Endodermal cell (in vitro differentiated cells): ENCODE measurements around the gene SBK1. TPM values are rescaled to one million over a fixed set of nuclear protein-coding genes. Genes with fewer than 3 reads are reported as not detected.

Experiments used
- DNase-seq: peaks from one replicate; pipeline ENCODE4 v3.0.0-alpha.2; 2017
- H3K27ac ChIP-seq: 2 replicates; pipeline ENCODE4 v1.5.1; 2013; ENCODE audit warnings: mild to moderate bottlenecking, low read depth, low read length, moderate library complexity
- H3K27me3 ChIP-seq: 2 replicates; pipeline ENCODE4 v1.6.1; 2013; ENCODE audit warnings: mild to moderate bottlenecking, low read length, moderate library complexity; ENCODE audit not compliant: insufficient read depth, control insufficient read depth, poor library complexity, severe bottlenecking
- H3K36me3 ChIP-seq: 2 replicates; pipeline ENCODE4 v1.7.0; 2013; ENCODE audit warnings: mild to moderate bottlenecking, low read length, moderate library complexity; ENCODE audit not compliant: control insufficient read depth, insufficient read depth
- H3K4me1 ChIP-seq: one replicate; pipeline ENCODE4 v1.7.0; 2013; ENCODE audit warnings: low read length; ENCODE audit not compliant: control insufficient read depth, insufficient read depth
- H3K4me3 ChIP-seq: 2 replicates; pipeline ENCODE4 v1.5.1; 2013; ENCODE audit warnings: mild to moderate bottlenecking, low read length, moderate library complexity
- H3K9ac ChIP-seq: 2 replicates; pipeline ENCODE4 v1.6.1; 2013; ENCODE audit warnings: mild to moderate bottlenecking, low read length, moderate library complexity; ENCODE audit not compliant: poor library complexity, severe bottlenecking; ENCODE audit errors: extremely low read depth
- H3K9me3 ChIP-seq: 2 replicates; pipeline ENCODE4 v1.6.1; 2013; ENCODE audit warnings: mild to moderate bottlenecking, low read length, moderate library complexity; ENCODE audit not compliant: control insufficient read depth
- H3K27ac Mint-ChIP-seq: 2 replicates; pipeline ENCODE4 v1.8.0; 2020; ENCODE audit warnings: mixed read lengths
- H3K27me3 Mint-ChIP-seq: 2 replicates; pipeline ENCODE4 v1.8.0; 2021; ENCODE audit warnings: mild to moderate bottlenecking, mixed read lengths; ENCODE audit not compliant: insufficient read depth
- H3K36me3 Mint-ChIP-seq: 2 replicates; pipeline ENCODE4 v1.8.0; 2020; ENCODE audit warnings: low read depth, mixed read lengths
- H3K4me1 Mint-ChIP-seq: 2 replicates; pipeline ENCODE4 v1.8.0; 2020; ENCODE audit warnings: mixed read lengths
- H3K4me3 Mint-ChIP-seq: 2 replicates; pipeline ENCODE4 v1.8.0; 2020; ENCODE audit warnings: mild to moderate bottlenecking, moderate library complexity, mixed read lengths
- H3K9me3 Mint-ChIP-seq: 2 replicates; pipeline ENCODE4 v1.8.0; 2020; ENCODE audit warnings: mild to moderate bottlenecking, mixed read lengths
- WGBS, 2 experiments: methylation state at CpG; one replicate each; pipeline versions ENCODE4 v1.1.5 to v1.1.7; 2013; ENCODE audit warnings: missing lambda C conversion rate in 2 of 2, mixed read lengths in 1 of 2; ENCODE audit not compliant: insufficient coverage in 1 of 2, insufficient read length in 1 of 2; 5-methylcytosine and 5-hydroxymethylcytosine counted together
- total RNA-seq, 2 donors: library from RNA; stranded (reverse); fragmentation: NEBNext Ultra II Directional in 1 of 2; extraction: Animal tissue kit (Norgen Biotek cat#: 25700) in 1 of 2; gene quantifications; 2 replicates in 1 of 2; 3 replicates in 1 of 2; pipeline ENCODE4 v1.2.1, GENCODE V29; 2021
- TF ChIP-seq, protein P1 (sequence below): fragments of 200-600 bp; sonication (generic); conservative IDR thresholded peaks from 2 replicates; pipeline ENCODE4 v1.5.0; 2021; ENCODE audit warnings: antibody characterized with exemption, mild to moderate bottlenecking

SBK1 gene
- total RNA-seq, 2 donors from 2014 or later = 55.9 to 62.5 TPM

DNA sequence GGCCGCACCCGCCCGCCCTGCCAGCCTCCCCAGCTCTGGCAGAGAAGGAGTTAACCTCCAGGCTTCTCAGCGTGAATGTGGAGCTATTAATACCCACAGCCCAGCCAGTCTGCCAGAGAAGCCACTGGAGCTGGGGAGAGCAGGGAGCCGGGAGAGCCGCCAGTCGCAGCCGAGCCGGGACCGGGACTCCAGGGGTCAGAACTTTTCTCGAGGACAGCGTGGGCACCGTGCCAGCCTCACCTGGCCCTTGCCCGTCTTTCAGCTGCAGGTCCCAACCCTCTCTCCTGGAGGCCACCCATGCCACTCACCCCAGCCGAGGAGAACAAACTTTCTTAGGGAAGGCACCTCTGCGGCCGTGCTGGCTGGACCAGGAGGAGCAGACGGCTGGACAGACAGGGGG is 33.8 kb upstream of the SBK1 start:
- H3K27ac Mint-ChIP-seq = no peak overlapping the region
- peaks cover 40% of the 10 kb centered on the region for H3K27me3 ChIP-seq
- no peak overlapping the region for H3K4me3 ChIP-seq
- no peaks in the 10 kb centered on the region for H3K36me3 ChIP-seq
- peaks cover 7% of the 10 kb centered on the region for H3K9me3 ChIP-seq
- WGBS, 2 experiments = 44 to 56% methylated on average over 5 to 18 of the region's 18 CpGs
- peak; percentile 73 for DNase-seq
- H3K9ac ChIP-seq = no peak overlapping the region
- TF ChIP-seq, protein P1, sequence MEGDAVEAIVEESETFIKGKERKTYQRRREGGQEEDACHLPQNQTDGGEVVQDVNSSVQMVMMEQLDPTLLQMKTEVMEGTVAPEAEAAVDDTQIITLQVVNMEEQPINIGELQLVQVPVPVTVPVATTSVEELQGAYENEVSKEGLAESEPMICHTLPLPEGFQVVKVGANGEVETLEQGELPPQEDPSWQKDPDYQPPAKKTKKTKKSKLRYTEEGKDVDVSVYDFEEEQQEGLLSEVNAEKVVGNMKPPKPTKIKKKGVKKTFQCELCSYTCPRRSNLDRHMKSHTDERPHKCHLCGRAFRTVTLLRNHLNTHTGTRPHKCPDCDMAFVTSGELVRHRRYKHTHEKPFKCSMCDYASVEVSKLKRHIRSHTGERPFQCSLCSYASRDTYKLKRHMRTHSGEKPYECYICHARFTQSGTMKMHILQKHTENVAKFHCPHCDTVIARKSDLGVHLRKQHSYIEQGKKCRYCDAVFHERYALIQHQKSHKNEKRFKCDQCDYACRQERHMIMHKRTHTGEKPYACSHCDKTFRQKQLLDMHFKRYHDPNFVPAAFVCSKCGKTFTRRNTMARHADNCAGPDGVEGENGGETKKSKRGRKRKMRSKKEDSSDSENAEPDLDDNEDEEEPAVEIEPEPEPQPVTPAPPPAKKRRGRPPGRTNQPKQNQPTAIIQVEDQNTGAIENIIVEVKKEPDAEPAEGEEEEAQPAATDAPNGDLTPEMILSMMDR = no peak
- no peak overlapping the region for H3K4me3 Mint-ChIP-seq
- H3K4me1 ChIP-seq = peaks cover 11% of the 10 kb centered on the region
- no peaks in the 10 kb centered on the region for H3K36me3 Mint-ChIP-seq
- H3K4me1 Mint-ChIP-seq = peaks cover 22% of the 10 kb centered on the region
- H3K9me3 Mint-ChIP-seq = no peaks in the 10 kb centered on the region
- H3K27me3 Mint-ChIP-seq = peaks cover 46% of the 10 kb centered on the region
- no peak overlapping the region for H3K27ac ChIP-seq

DNA sequence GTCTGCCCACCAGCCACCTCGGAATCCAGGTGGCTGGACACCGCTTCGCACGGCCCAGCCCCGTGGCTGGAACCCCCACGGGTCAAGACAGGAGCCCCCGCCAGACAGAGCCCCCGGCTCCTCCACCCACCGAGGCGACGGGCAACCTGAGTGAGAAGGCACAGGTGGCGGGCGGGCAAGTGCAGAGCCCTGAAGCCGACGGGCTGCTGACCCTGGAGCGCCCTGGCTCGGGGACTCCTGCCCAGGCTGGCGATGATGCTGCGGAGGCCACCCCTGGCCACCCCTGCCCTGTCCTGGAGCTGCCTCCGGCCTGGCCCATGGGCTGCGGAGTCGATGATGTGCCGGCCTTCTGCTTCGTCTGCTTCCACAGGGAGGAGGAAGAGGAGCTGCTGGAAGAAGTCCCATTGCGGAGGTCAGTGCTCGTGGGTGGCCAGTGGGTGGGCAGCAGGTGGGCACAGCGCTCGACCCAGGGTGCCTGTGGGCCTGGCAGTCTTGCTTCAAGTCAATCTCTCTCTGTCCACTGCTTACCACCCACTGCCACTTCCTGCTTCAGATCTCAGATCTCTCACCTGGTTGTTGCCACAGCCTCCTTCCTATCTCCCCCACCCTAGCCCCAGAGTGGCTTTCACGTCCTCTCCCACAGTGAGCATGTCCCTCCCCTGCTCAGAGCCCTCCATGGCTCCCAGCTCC is 33.1 kb upstream of the SBK1 start:
- no peaks in the 10 kb centered on the region for H3K9me3 Mint-ChIP-seq
- Histone ChIP-seq H3K4me1 (peaks cover 11% of the 10 kb centered on the region), H3K27me3 (peaks cover 47% of the 10 kb centered on the region), H3K9me3 (peaks cover 7% of the 10 kb centered on the region), H3K9ac (no peak overlapping the region), H3K4me3 (no peak overlapping the region), H3K27ac (no peak overlapping the region), H3K36me3 (no peaks in the 10 kb centered on the region)
- H3K36me3 Mint-ChIP-seq = no peaks in the 10 kb centered on the region
- H3K4me1 Mint-ChIP-seq = peaks cover 23% of the 10 kb centered on the region
- H3K4me3 Mint-ChIP-seq = peak overlapping the region; percentile 28
- TF ChIP-seq, protein P1 = no peak
- 84 to 85% methylated on average over 18 to 29 of the region's 29 CpGs for WGBS, 2 experiments
- H3K27me3 Mint-ChIP-seq = peaks cover 53% of the 10 kb centered on the region
- peak overlapping the region; percentile 84 for H3K27ac Mint-ChIP-seq
- DNase-seq = no peak

DNA sequence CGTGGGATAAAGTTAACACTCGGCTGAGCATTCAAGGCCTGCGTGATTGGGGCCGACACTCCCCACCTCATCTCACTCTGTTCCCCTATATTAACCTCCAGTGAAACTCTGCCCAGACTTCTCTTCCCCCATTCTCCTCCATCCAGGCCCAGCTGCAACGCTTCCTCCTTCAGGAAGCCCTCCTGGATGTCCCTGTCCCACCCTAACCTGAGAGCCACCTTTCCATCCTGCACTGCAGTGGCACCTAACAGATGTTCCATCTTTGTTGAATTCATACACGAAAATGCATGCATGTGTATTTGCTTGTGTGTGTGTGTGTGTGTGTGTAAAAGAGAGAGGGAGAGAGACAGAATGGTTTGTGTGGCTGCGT is 32.6 kb upstream of the SBK1 start:
- no peak overlapping the region for H3K27ac ChIP-seq
- H3K4me3 Mint-ChIP-seq = peak overlapping the region; percentile 28
- H3K27ac Mint-ChIP-seq = peak overlapping the region; percentile 84

More for the DNA sequence above, 32.6 kb upstream of the SBK1 start:
- Histone ChIP-seq H3K9ac (no peak overlapping the region), H3K9me3 (peaks cover 7% of the 10 kb centered on the region), H3K4me1 (peaks cover 11% of the 10 kb centered on the region), H3K27me3 (peaks cover 52% of the 10 kb centered on the region), H3K36me3 (no peaks in the 10 kb centered on the region), H3K4me3 (no peak overlapping the region)
- no peak for DNase-seq
- Mint-ChIP-seq H3K36me3 (no peaks in the 10 kb centered on the region), H3K4me1 (peaks cover 23% of the 10 kb centered on the region), H3K27me3 (peaks cover 58% of the 10 kb centered on the region), H3K9me3 (no peaks in the 10 kb centered on the region)
- 89 to 93% methylated on average over 5 to 7 of the region's 7 CpGs for WGBS, 2 experiments
- TF ChIP-seq, protein P1 = no peak
